HepG2 (cell line): Measurements from ENCODE around the gene GDI1.

Experiments used
- ZKSCAN1 ChIP-seq: fragments of 150-350 bp; IDR thresholded peaks from 2 replicates; pipeline ENCODE4 v1.6.1; 2014; ENCODE audit warnings: low read length
- TF ChIP-seq, protein P1 (sequence below): sonication (generic); formaldehyde crosslinking; IDR thresholded peaks from 2 replicates; pipeline ENCODE4 v1.5.0; 2020; ENCODE audit warnings: mild to moderate bottlenecking, missing genetic modification reagents, moderate library complexity
- TF ChIP-seq, protein P2 (sequence below): sonication (generic); formaldehyde crosslinking; IDR thresholded peaks from 2 replicates; pipeline ENCODE4 v1.5.0; 2020; ENCODE audit warnings: mild to moderate bottlenecking, missing genetic modification reagents

GRCh38 chrX:154419688-154420401 is 17.1 kb upstream of the GDI1 start:
- TF ChIP-seq, protein P1, sequence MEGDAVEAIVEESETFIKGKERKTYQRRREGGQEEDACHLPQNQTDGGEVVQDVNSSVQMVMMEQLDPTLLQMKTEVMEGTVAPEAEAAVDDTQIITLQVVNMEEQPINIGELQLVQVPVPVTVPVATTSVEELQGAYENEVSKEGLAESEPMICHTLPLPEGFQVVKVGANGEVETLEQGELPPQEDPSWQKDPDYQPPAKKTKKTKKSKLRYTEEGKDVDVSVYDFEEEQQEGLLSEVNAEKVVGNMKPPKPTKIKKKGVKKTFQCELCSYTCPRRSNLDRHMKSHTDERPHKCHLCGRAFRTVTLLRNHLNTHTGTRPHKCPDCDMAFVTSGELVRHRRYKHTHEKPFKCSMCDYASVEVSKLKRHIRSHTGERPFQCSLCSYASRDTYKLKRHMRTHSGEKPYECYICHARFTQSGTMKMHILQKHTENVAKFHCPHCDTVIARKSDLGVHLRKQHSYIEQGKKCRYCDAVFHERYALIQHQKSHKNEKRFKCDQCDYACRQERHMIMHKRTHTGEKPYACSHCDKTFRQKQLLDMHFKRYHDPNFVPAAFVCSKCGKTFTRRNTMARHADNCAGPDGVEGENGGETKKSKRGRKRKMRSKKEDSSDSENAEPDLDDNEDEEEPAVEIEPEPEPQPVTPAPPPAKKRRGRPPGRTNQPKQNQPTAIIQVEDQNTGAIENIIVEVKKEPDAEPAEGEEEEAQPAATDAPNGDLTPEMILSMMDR (CRISPR knock-in tag), result no peak
- TF ChIP-seq, protein P2, sequence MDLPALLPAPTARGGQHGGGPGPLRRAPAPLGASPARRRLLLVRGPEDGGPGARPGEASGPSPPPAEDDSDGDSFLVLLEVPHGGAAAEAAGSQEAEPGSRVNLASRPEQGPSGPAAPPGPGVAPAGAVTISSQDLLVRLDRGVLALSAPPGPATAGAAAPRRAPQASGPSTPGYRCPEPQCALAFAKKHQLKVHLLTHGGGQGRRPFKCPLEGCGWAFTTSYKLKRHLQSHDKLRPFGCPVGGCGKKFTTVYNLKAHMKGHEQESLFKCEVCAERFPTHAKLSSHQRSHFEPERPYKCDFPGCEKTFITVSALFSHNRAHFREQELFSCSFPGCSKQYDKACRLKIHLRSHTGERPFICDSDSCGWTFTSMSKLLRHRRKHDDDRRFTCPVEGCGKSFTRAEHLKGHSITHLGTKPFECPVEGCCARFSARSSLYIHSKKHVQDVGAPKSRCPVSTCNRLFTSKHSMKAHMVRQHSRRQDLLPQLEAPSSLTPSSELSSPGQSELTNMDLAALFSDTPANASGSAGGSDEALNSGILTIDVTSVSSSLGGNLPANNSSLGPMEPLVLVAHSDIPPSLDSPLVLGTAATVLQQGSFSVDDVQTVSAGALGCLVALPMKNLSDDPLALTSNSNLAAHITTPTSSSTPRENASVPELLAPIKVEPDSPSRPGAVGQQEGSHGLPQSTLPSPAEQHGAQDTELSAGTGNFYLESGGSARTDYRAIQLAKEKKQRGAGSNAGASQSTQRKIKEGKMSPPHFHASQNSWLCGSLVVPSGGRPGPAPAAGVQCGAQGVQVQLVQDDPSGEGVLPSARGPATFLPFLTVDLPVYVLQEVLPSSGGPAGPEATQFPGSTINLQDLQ (CRISPR knock-in tag), result no peak
- no peak for TF ChIP-seq ZKSCAN1
